ENCODE measurements around the gene SH2D6. TPM values are rescaled to one million over a fixed set of nuclear protein-coding genes. Genes with fewer than 3 reads are reported as not detected.
"Not testable (repeated sequence)": the region's sequence is repeated elsewhere in the genome, so short reads cannot be mapped to it uniquely, and the experiment has no call there.

SH2D6 gene
- under 1 TPM; 0.52 to 0.82 TPM for total RNA-seq

- peak within 1 kb of the TSS; percentile 88 for H3K4me3 Mint-ChIP-seq
- ATAC-seq (peak; percentile 89), DNase-seq (peak; percentile 90)
- CTCF ChIA-PET: interaction anchor here (0.8 to 27.1 kb wide), 11 partner anchors 14 to 493 kb away, joined by 3 to 458 read pairs (median 6); partner anchors contain the start of genes ELMOD3, GGCX, MAT2A and RETSAT
- no peaks in the 10 kb centered on the region for H3K36me3 Mint-ChIP-seq
- H3K9me3 Mint-ChIP-seq (ENCODE audit: low read depth): no peaks in the 10 kb centered on the region
- H3K4me1 Mint-ChIP-seq: peaks cover 43% of the 10 kb centered on the region
- peaks cover 3% of the 10 kb centered on the region for H3K27me3 Mint-ChIP-seq
- peak within 1 kb of the TSS; percentile 97 for H3K27ac Mint-ChIP-seq
These were observed at the start of gene SH2D6 for GRCh38 chr2:85418132-85419008. Gene SH2D6, plus strand, starts transcription at chr2:85418714. Its CDS starts 10,752 bp downstream, at chr2:85429466.

- H3K4me3 Mint-ChIP-seq: no peak overlapping the region
- no peaks in the 10 kb centered on the region for H3K4me1 Mint-ChIP-seq
- H3K9me3 Mint-ChIP-seq (ENCODE audit: low read depth): no peaks in the 10 kb centered on the region
- no peak overlapping the region for H3K27ac Mint-ChIP-seq
- ATAC-seq (no peak), DNase-seq (no peak)
- H3K36me3 Mint-ChIP-seq: peaks cover 4% of the 10 kb centered on the region
- CTCF ChIA-PET: no interaction called here
- H3K27me3 Mint-ChIP-seq: no peaks in the 10 kb centered on the region
These were observed 49.6 kb upstream of the SH2D6 start for GRCh38 chr2:85368921-85369320.

GRCh38 chr2:85369500-85369899, 49.0 kb upstream of the SH2D6 start:
- Mint-ChIP-seq H3K27ac (no peak overlapping the region), H3K27me3 (no peaks in the 10 kb centered on the region)
- CTCF ChIA-PET: interaction anchor here (1.4 to 1.7 kb wide), 2 partner anchors 12 to 19 kb away, joined by 3 to 7 read pairs; no protein-coding TSS in a partner anchor

GRCh38 chr2:85371045-85371444, 47.5 kb upstream of the SH2D6 start:
- Mint-ChIP-seq H3K36me3 (peaks cover 11% of the 10 kb centered on the region), H3K4me3 (no peak overlapping the region), H3K9me3 (ENCODE audit: low read depth) (no peaks in the 10 kb centered on the region), H3K4me1 (no peaks in the 10 kb centered on the region), H3K27me3 (no peaks in the 10 kb centered on the region), H3K27ac (no peak overlapping the region)
- CTCF ChIA-PET: interaction anchor here (0.9 to 1.7 kb wide), 4 partner anchors 12 to 71 kb away, joined by 3 to 7 read pairs (median 4); no protein-coding TSS in a partner anchor
- ATAC-seq: no peak
- DNase-seq: no peak

More at GRCh38 chr2:85369500-85369899, 49.0 kb upstream of the SH2D6 start:
- H3K4me3 Mint-ChIP-seq: no peak overlapping the region
- no peaks in the 10 kb centered on the region for H3K4me1 Mint-ChIP-seq
- DNase-seq (no peak), ATAC-seq (no peak)
- H3K36me3 Mint-ChIP-seq: peaks cover 6% of the 10 kb centered on the region
- no peaks in the 10 kb centered on the region for H3K9me3 Mint-ChIP-seq (ENCODE audit: low read depth)

GRCh38 chr2:85376291-85377065, 42.0 kb upstream of the SH2D6 start:
- Mint-ChIP-seq H3K4me1 (no peaks in the 10 kb centered on the region), H3K9me3 (ENCODE audit: low read depth) (peaks cover 4% of the 10 kb centered on the region), H3K36me3 (peaks cover 50% of the 10 kb centered on the region), H3K4me3 (no peak overlapping the region), H3K27me3 (no peaks in the 10 kb centered on the region), H3K27ac (no peak overlapping the region)
- CTCF ChIA-PET: interaction anchor here (1.1 kb wide), 1 partner anchor 175 kb away, joined by 3 read pairs; no protein-coding TSS in a partner anchor
- no peak for DNase-seq
- ATAC-seq: no peak

GRCh38 chr2:85377083-85377482, 41.4 kb upstream of the SH2D6 start:
- Mint-ChIP-seq H3K4me1 (no peaks in the 10 kb centered on the region), H3K4me3 (no peak overlapping the region), H3K27ac (no peak overlapping the region), H3K27me3 (no peaks in the 10 kb centered on the region), H3K9me3 (ENCODE audit: low read depth) (peaks cover 4% of the 10 kb centered on the region), H3K36me3 (peaks cover 52% of the 10 kb centered on the region)
- CTCF ChIA-PET: interaction anchor here (1.1 kb wide), 1 partner anchor 174 kb away, joined by 3 read pairs; no protein-coding TSS in a partner anchor
- ATAC-seq (no peak), DNase-seq (no peak)

- Mint-ChIP-seq H3K4me3 (no peak overlapping the region), H3K27ac (no peak overlapping the region), H3K9me3 (ENCODE audit: low read depth) (peaks cover 4% of the 10 kb centered on the region), H3K4me1 (no peaks in the 10 kb centered on the region), H3K36me3 (peaks cover 51% of the 10 kb centered on the region), H3K27me3 (no peaks in the 10 kb centered on the region)
- DNase-seq (no peak), ATAC-seq (no peak)
- CTCF ChIA-PET: no interaction called here
These were observed 40.3 kb upstream of the SH2D6 start for GRCh38 chr2:85378257-85378656.

GRCh38 chr2:85380048-85380447, 38.5 kb upstream of the SH2D6 start:
- Mint-ChIP-seq H3K27me3 (no peaks in the 10 kb centered on the region), H3K4me1 (no peaks in the 10 kb centered on the region), H3K36me3 (peaks cover 45% of the 10 kb centered on the region), H3K4me3 (no peak overlapping the region), H3K9me3 (ENCODE audit: low read depth) (peaks cover 4% of the 10 kb centered on the region), H3K27ac (no peak overlapping the region)
- CTCF ChIA-PET: no interaction called here
- ATAC-seq: no peak
- no peak for DNase-seq

- CTCF ChIA-PET: interaction anchor here (0.9 to 2.6 kb wide), 5 partner anchors 10 to 254 kb away, joined by 3 to 10 read pairs (median 3); no protein-coding TSS in a partner anchor
- not testable (repeated sequence) for H3K4me3 Mint-ChIP-seq; H3K9me3 Mint-ChIP-seq (ENCODE audit: low read depth); H3K27ac Mint-ChIP-seq; ATAC-seq; DNase-seq; H3K27me3 Mint-ChIP-seq; H3K4me1 Mint-ChIP-seq
- peaks cover 38% of the 10 kb centered on the region for H3K36me3 Mint-ChIP-seq
These were observed 35.4 kb upstream of the SH2D6 start for GRCh38 chr2:85383151-85383550.

GRCh38 chr2:85383850-85384249, 34.7 kb upstream of the SH2D6 start:
- no peaks in the 10 kb centered on the region for H3K4me1 Mint-ChIP-seq
- CTCF ChIA-PET: interaction anchor here (0.9 to 2.6 kb wide), 5 partner anchors 9 to 253 kb away, joined by 3 to 10 read pairs (median 3); no protein-coding TSS in a partner anchor
- no peak overlapping the region for H3K27ac Mint-ChIP-seq

GRCh38 chr2:85385746-85386145, 32.8 kb upstream of the SH2D6 start:
- CTCF ChIA-PET: interaction anchor here (0.5 kb wide), 1 partner anchor 190 kb away, joined by 3 read pairs; no protein-coding TSS in a partner anchor
- Mint-ChIP-seq H3K27me3 (no peaks in the 10 kb centered on the region), H3K36me3 (peaks cover 15% of the 10 kb centered on the region), H3K9me3 (ENCODE audit: low read depth) (no peaks in the 10 kb centered on the region), H3K4me3 (no peak overlapping the region), H3K4me1 (no peaks in the 10 kb centered on the region), H3K27ac (no peak overlapping the region)
- DNase-seq (no peak), ATAC-seq (no peak)

More at GRCh38 chr2:85383850-85384249, 34.7 kb upstream of the SH2D6 start:
- no peak for DNase-seq
- Mint-ChIP-seq H3K9me3 (ENCODE audit: low read depth) (peaks cover 4% of the 10 kb centered on the region), H3K4me3 (no peak overlapping the region), H3K36me3 (peaks cover 31% of the 10 kb centered on the region), H3K27me3 (no peaks in the 10 kb centered on the region)
- ATAC-seq: no peak

GRCh38 chr2:85387754-85388153, 30.8 kb upstream of the SH2D6 start:
- no peak for ATAC-seq
- H3K27me3 Mint-ChIP-seq: no peaks in the 10 kb centered on the region

More at GRCh38 chr2:85387754-85388153, 30.8 kb upstream of the SH2D6 start:
- H3K4me3 Mint-ChIP-seq: no peak overlapping the region
- peaks cover 7% of the 10 kb centered on the region for H3K36me3 Mint-ChIP-seq
- no peak for DNase-seq
- H3K9me3 Mint-ChIP-seq (ENCODE audit: low read depth): no peaks in the 10 kb centered on the region
- no peak overlapping the region for H3K27ac Mint-ChIP-seq
- peaks cover 5% of the 10 kb centered on the region for H3K4me1 Mint-ChIP-seq
- CTCF ChIA-PET: interaction anchor here (2.2 to 2.3 kb wide), 2 partner anchors 32 to 164 kb away, joined by 7 to 14 read pairs; partner anchors contain the start of gene SH2D6

Data from activated CD8-positive, alpha-beta memory T cell treated with anti-CD3 and anti-CD28 coated beads, Interleukin-2, amount 10 ng/mL, durations not matched to agents 7 days and 5 days (primary cell).